ENCODE results near the gene HPN. TPM values are rescaled to one million over a fixed set of nuclear protein-coding genes. Genes with fewer than 3 reads are reported as not detected.
"Not testable (repeated sequence)": the region's sequence is repeated elsewhere in the genome, so short reads cannot be mapped to it uniquely, and the experiment has no call there.

Gene HPN
- total RNA-seq, 1 experiment from 2014 or later, result not detected

DNA sequence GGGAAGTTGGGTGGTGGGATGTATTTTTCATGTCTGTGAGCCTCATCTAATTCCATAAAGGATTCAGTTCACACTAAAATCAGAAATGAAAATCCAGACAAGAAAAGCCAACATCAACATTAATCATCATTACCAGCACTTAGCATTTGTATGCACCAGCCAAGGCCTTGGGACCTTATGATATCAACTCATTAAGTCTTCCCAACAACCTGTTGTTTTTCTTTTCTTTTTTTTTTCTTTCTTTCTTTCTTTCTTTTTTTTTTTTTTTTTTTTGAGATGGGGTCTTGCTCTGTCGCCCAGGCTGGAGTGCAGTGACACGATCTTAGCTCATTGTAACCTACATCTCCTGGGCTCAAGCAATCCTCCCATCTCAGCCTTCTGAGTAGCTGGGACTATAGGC, 9.1 kb downstream of the HPN start:
- DNase-seq (ENCODE audit: low read depth, low spot score); in situ Hi-C loops (cut with HindIII; ENCODE audit: low pct_unique_long_range_greater_than_20kb, low sequenced_read_pairs): not testable (repeated sequence)

DNA sequence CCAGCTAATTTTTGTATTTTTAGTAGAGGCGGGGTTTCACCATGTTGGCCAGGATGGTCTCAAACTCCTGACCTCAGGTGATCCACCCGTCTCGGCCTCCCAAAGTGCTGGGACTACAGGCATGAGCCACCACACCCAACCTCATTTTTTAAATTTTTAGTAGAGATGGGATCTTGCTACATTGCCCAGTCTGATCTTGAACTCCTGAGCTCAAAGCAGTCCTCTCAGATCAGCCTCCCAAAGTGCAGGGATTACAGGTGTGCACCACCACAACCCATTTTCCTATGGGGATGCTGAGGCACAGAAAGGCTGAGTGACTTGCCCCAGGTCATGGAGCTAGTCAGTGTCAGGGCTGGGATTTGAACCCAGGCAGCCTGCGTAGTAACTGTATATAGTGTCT, 9.7 kb downstream of the HPN start:
- DNase-seq (ENCODE audit: low read depth, low spot score); in situ Hi-C loops (cut with HindIII; ENCODE audit: low pct_unique_long_range_greater_than_20kb, low sequenced_read_pairs): not testable (repeated sequence)

GRCh38 chr19:35051796-35052195, 10.3 kb downstream of the HPN start:
- DNase-seq (ENCODE audit: low read depth, low spot score), result no peak
- in situ Hi-C loops (cut with HindIII; ENCODE audit: low pct_unique_long_range_greater_than_20kb, low sequenced_read_pairs), result no loop called here

DNA sequence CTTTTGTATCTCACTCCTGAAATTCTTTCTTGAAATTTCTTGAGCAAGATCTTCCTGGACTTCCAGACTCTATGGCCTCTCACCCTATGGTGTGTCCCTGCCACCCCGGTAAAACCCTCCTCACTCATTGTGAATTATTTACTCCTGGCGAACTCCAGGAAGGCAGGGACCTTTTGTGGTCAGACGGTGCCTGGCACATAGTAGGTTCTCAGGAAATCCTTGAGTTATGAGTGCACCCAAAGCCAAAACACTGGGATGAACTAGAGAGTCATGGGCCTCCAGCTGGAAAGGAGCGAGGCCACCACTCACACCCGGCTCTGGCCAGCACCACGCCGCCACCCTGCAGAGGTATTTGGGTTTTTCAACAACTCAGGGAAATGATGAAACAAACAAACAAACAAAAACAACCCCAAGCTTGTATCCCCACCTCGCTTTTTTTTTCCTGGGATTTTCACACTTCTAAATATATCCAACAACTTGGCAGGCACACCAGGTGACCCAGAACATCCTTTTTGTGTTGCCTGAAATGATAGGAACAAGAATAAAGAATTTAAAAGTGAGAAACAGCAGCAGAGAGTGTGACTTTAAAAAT, 11.2 kb downstream of the HPN start:
- DNase-seq (ENCODE audit: low read depth, low spot score), result no peak
- in situ Hi-C loops (cut with HindIII; ENCODE audit: low pct_unique_long_range_greater_than_20kb, low sequenced_read_pairs), result no loop called here

DNA sequence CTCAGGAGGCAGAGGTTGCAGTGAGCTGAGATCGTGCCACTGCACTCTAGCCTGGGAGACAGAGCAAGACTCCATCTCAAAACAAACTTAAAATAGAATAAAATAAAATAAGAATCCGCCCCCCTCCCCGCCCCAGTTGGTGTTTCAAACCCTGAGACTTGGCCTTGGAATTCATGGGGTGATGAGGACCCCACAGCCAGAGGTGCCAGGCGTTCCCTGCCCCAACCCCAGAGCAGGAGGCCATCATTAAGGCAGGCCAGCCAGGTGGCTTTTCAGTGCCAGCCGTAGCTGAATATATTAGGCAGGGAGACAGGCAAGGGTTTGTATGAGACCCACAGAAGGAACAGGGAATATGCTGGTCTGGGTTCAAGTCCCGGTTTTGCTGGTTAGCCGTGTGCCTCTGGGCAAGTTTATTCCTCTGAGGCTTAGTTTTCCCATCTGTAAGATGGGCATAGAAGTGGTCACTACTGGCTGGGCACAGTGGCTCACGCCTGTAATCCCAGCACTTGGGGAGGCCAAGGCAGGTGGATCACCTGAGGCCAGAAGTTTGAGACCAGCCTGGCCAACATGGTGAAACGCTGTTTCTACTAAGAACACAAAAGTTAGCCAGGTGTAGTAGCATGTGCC, 12.3 kb downstream of the HPN start:
- in situ Hi-C loops (cut with HindIII; ENCODE audit: low pct_unique_long_range_greater_than_20kb, low sequenced_read_pairs), result no loop called here

DNA sequence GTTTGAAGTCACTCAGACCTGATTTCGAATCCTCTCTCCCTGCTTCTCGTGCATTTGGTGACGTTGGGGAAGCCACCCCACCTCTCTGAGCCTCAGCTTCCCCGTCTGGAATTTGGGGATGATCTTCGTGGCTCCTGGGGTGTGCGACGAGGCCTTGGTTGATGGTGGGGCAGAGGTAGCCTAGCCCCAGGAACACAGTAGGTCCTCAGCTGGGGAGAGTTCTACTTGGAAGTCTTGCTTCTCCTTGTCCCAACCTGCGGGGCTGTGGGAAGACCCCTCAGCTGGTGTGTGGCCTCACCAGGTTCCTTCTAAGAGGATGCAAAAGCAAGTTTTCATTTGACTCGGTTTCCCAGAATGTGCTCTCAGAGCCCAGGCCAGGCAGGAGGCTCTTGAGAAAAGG, 13.1 kb downstream of the HPN start:
- in situ Hi-C loops (cut with HindIII; ENCODE audit: low pct_unique_long_range_greater_than_20kb, low sequenced_read_pairs), result no loop called here
- DNase-seq (ENCODE audit: low read depth, low spot score), result no peak

More for the DNA sequence above, 12.3 kb downstream of the HPN start:
- no peak for DNase-seq (ENCODE audit: low read depth, low spot score)

DNA sequence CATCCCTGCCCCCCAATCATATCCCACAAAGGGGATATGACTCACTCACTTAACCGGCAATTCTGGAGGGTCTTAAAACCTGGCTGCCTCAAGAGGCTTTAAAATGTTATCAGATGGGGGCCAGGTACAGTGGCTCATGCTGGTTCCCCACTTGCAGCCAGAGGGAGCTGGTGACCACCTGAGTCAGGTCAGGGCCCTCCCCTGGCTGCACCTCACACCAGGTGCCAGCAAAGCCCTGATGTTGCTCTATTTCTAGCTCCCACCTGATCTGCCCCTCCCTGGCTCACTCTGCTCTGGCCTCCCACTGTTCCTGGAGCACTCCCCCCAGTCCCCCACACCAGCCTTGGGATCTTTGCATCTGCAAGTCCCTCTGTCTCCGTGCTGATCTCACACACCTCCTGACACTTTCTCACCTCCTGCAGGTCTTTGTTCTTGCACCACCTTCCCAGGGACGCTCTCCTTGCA, 14.2 kb downstream of the HPN start:
- in situ Hi-C loops (cut with HindIII; ENCODE audit: low pct_unique_long_range_greater_than_20kb, low sequenced_read_pairs), result no loop called here
- no peak for DNase-seq (ENCODE audit: low read depth, low spot score)

GRCh38 chr19:35056513-35057063, 15.1 kb downstream of the HPN start:
- in situ Hi-C loops (cut with HindIII; ENCODE audit: low pct_unique_long_range_greater_than_20kb, low sequenced_read_pairs), result no loop called here

DNA sequence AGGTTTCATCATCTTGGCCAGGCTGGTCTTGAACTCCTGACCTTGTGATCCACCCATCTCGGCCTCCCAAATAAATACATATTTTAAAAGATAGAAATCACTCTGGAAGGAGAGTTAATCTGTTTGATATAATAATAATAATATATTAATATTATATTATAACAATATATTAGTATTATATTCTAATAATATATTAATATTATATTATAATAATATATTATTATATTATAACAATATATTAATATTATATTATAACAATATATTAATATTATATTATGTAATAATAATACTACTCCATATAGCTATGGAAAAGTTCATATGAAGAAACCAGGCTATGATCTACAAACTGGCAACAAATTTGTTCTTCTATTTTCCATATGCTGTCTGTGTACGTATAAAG, 16.8 kb downstream of the HPN start:
- DNase-seq (ENCODE audit: low read depth, low spot score), result no peak
- in situ Hi-C loops (cut with HindIII; ENCODE audit: low pct_unique_long_range_greater_than_20kb, low sequenced_read_pairs), result no loop called here

More at GRCh38 chr19:35056513-35057063, 15.1 kb downstream of the HPN start:
- DNase-seq (ENCODE audit: low read depth, low spot score), result no peak

DNA sequence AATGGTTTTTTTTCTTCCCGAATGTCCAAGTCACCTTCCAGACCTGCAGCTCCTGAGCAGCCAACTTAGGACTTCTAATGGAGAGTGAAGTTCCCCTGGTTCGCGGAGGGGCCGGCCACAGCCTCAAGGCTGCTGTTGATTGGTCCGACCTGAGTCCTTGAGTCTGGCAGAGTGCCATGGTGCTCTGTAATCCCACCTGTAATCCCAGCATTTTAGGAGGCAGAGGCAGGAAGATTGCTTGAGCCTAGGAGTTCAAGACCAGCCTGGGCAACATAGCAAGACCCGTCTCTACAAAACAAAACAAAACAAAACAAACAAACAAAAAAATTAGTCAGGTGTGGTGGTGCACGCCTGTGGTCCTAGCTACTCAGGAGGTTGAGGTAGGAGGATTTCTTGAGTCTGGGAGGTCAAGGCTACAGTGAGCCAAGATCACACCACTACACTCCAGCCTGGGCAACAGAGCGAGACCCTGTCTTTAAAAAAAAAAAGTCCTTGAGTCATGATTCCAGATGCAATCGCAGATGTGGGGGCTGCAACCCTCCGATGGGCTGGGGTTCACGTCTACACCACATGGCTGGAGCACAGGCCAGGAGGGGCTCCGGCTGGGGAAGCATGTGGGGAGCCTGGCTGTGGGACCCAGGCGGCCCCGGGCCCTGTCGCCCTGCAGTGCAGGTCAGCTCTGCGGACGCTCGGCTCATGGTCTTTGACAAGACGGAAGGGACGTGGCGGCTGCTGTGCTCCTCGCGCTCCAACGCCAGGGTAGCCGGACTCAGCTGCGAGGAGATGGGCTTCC, 17.7 kb downstream of the HPN start:
- in situ Hi-C loops (cut with HindIII; ENCODE audit: low pct_unique_long_range_greater_than_20kb, low sequenced_read_pairs), result no loop called here
- no peak for DNase-seq (ENCODE audit: low read depth, low spot score)

- in situ Hi-C loops (cut with HindIII; ENCODE audit: low pct_unique_long_range_greater_than_20kb, low sequenced_read_pairs), result no loop called here
Measured at GRCh38 chr19:35059799-35060091, 18.2 kb downstream of the HPN start.

DNA sequence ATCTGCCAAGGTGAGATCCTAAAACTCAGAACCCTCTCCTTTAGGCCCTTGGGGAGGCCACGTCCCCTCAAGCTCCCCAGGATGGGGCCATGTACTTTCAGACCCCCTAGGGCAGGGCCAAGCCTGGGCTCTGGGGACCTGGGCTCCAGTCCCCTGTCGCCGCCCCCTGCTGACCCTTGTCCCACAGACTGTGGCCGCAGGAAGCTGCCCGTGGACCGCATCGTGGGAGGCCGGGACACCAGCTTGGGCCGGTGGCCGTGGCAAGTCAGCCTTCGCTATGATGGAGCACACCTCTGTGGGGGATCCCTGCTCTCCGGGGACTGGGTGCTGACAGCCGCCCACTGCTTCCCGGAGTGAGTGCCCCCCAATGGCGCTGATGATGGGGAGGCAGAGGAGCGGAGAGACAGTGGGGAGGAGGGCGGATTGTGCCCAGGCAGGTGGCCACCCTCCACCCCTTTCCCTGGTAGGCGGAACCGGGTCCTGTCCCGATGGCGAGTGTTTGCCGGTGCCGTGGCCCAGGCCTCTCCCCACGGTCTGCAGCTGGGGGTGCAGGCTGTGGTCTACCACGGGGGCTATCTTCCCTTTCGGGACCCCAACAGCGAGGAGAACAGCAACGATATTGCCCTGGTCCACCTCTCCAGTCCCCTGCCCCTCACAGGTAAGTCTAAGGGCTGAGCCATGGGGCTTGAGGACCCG, 18.8 kb downstream of the HPN start:
- in situ Hi-C loops (cut with HindIII; ENCODE audit: low pct_unique_long_range_greater_than_20kb, low sequenced_read_pairs), result no loop called here
- DNase-seq (ENCODE audit: low read depth, low spot score), result no peak

More at GRCh38 chr19:35059799-35060091, 18.2 kb downstream of the HPN start:
- DNase-seq (ENCODE audit: low read depth, low spot score), result no peak

- DNase-seq (ENCODE audit: low read depth, low spot score), result peak; percentile 22
- in situ Hi-C loops (cut with HindIII; ENCODE audit: low pct_unique_long_range_greater_than_20kb, low sequenced_read_pairs), result no loop called here
Measured at GRCh38 chr19:35061583-35062373, 20.3 kb downstream of the HPN start.

DNA sequence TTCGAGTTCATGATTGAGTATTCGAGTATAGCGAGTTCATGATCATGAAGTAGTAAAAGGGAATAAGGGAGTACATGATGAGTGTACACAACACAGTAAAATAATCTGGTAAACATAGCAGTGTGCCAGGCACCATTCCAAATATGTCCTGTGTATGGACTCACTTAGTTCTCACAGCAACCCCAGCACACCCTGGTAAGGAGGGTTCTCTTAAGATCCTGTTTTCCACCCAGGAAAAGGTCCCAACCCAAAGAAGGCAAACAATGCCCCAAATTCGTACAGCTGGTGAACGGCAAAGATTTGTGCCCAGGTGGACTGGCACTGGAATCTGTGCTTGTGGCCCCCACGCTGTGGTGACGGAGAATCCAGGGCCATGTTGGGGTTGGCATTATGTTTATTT, 21.4 kb downstream of the HPN start:
- no peak for DNase-seq (ENCODE audit: low read depth, low spot score)
- in situ Hi-C loops (cut with HindIII; ENCODE audit: low pct_unique_long_range_greater_than_20kb, low sequenced_read_pairs), result no loop called here

GRCh38 chr19:35063940-35064818, 22.7 kb downstream of the HPN start:
- in situ Hi-C loops (cut with HindIII; ENCODE audit: low pct_unique_long_range_greater_than_20kb, low sequenced_read_pairs), result no loop called here

GRCh38 chr19:35065574-35065973, 24.1 kb downstream of the HPN start:
- DNase-seq (ENCODE audit: low read depth, low spot score), result no peak
- in situ Hi-C loops (cut with HindIII; ENCODE audit: low pct_unique_long_range_greater_than_20kb, low sequenced_read_pairs), result no loop called here

More at GRCh38 chr19:35063940-35064818, 22.7 kb downstream of the HPN start:
- no peak for DNase-seq (ENCODE audit: low read depth, low spot score)
